NCI-H128 (cell line): Measurements from ENCODE around the gene STON2.
A peak's percentile ranks its signal among the peaks of the same experiment; 100 is the strongest.
"Not testable (repeated sequence)": the region's sequence is repeated elsewhere in the genome, so short reads cannot be mapped to it uniquely, and the experiment has no call there.

ENCODE experiments used
- DNase-seq: peaks from one replicate; lab custom pipeline; 2025; ENCODE audit not compliant: unreplicated experiment; lab: John Stamatoyannopoulos, UW

Gene STON2

DNA sequence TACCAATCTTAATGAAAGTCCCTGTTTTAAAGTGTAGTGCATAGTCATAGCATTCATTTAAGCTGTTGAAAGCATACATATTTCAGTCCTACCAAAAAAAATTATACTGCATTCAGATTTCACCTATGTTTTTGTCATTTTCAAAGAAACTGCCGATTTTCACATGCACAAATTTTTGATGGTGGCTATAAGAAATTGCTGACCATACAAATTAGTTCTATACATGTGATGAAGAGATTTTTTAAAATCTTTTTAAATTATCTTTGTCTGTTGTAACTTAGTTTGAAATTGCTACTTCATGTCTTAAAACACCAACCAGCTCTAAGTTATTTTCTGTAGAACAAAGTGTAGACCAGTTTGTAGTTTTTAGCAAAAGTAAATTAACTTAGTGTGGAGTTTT, 175.9 kb downstream of the STON2 start:
- DNase-seq, result no peak

DNA sequence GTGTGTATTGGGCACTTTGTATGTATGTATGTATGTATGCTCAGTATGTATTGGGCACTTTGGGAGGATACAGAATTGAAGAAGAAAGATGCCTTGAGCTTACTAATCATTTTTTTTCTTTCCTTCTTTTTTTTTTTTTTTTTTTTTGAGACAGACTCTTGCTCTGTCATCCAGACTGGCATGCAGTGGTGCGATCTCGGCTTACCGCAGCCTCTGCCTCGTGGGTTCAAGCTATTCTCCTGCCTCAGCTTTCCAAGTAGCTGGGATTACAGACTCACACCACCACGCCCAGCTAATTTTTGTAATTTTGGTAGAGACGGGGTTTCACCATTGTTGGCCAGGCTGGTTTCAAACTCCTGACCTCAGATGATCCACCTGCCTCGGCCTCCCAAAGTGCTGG, 176.3 kb downstream of the STON2 start:
- DNase-seq, result not testable (repeated sequence)

DNA sequence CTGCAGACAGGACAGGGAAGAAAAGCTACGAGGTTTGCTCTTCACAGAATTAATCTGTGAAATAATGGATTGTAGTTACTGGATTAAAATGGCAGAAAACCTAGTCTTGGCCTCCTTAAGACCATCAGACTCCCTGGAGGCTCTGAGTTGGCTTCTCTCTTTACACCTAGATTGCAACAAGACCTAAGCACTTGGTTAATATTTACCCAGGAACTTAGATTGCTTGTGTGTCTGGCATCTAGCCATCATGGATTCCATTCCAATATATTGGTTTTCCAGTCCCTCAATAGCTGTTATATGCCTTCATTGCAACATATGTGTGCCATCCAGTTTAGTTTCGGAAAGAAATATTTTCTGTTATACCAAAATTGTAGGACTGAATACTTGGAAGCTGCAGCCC, 177.4 kb downstream of the STON2 start:
- DNase-seq, result no peak

DNA sequence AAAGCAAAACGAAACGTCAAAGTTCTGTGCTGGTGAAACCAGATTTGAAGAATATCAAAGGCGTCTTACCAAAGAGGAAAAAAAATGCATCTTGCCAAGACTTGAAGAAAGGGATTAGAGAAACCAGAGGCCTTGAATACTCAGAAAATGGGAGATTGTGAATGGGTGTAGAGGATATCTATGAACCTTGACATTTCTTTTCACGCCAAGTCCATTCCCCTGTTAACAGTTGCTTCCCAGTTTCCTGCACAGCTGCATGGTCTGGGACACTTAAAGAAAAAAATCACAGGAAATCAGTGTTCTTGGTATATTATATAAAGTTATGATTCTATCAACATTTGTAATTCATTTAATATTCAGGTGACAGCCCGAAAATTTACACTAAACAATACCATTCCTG, 178.0 kb downstream of the STON2 start:
- DNase-seq, result no peak

DNA sequence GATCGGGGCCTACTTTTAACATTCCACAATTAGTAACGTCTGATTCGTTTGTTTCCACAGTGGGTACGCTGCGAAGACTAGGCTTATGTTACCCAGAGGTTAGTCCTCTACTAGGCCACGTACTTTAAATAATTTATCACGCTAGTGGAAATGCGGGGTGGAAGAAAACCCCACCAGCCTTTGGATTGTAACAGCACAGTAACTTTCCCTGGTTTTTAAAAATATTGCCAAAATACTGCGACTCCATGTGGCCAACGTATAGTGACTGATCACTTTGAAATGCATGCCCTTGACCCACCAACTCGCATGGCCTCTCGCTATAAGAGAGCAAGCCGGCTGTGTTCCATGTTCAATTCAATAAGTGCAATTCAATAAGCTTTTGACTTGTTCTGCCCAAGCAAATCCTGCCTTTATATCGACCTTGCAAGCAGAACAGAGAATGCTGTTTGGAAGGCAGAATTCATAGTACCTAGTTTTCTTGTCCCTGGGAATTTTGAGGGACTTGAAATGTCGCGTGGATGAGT, 178.5 kb downstream of the STON2 start:
- no peak for DNase-seq

DNA sequence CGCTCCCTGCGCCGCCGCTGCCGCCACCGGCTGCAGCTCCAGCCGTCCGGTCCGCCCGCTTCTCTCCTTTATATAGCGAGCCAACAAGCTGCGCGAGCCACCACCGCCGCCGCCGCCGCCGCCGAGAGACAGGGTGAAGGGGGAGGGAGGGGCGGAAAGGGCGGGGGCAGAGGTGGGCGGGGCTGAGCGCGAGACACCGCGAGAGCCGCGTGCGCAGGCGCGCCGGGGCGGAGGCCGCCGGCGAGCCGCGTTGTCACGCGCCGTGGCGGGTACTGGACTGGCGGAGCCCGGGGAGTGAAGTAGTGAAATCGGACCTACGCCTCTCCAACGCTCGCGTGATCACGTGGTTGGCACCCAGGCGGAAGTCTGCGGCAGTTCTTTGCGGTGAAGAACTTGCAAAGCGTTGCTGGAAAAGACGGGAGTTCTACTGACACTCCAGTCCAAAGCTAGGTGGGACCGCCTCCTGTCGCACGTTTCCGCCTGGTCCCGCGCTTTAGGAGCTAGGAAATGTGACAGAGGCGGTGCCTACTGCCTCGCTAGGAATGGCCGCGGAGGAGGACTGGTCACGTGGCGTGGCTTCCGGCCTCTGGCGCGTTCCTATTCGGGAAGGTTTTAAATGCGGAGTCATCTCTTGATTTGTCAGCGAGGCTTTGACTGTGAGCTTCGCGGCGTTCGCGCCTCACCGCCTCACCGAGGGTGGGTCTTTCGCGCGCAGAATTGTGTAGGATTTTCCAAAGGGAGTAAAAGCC, 179.1 kb downstream of the STON2 start, which contains the start of gene GTF2A1:
Gene GTF2A1, minus strand, starts transcription at position 130 of the 749 bp plus-strand sequence. CDS start 441 bp downstream, outside the sequence.
- peak; percentile 98 for DNase-seq

DNA sequence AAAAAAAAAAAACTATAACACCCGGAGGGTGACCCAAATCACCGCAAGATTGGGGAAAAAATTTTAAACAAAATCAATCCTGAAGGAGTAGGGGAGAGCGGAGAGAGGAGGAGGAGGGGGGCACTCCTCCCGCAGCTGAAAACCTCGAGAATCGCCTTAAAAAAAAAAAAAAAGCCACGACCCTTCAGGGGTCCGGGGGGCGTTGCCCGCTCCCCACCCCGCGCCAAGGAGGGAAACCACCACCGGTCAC, 179.6 kb downstream of the STON2 start:
- no peak for DNase-seq

DNA sequence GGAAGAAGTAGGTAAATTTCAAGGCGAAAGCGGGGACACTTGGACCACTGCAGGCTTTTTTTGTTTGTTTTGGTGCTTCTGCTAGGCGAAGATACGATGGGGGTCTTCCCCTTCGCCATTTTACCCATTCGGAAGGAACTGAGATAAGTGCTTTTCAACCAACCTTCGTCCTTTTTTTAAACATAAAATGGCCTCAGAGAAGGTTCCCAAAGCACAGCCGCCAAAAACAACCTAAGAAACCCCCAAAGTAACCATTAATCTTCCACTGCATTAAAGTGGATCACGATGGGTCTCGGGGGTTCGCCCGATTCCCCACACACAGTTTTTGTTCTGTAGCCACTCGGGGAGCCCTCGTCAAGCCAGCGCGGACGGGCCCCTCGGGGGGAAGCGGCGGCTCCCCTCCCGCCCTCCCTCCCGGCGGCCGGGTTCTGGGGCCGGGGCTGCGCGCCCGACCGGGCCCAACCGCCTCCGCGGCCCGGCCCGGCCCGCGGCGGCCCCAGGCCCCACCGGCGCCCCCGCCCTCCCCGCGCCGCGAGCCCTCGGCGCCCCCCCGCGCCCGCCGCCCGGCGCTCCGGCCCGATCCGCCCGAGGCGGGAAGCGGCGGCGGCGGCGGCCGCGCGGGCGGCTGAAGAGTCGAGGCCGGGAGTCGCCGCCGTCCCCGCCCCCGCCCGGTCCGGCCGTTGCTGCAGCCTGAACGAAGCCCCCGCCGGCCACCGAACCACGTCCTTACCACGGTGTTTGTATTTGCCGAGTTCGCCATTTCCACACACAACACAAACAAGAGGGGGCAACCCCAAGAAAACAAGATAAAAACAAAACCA, 180.2 kb downstream of the STON2 start:
- DNase-seq, result no peak

DNA sequence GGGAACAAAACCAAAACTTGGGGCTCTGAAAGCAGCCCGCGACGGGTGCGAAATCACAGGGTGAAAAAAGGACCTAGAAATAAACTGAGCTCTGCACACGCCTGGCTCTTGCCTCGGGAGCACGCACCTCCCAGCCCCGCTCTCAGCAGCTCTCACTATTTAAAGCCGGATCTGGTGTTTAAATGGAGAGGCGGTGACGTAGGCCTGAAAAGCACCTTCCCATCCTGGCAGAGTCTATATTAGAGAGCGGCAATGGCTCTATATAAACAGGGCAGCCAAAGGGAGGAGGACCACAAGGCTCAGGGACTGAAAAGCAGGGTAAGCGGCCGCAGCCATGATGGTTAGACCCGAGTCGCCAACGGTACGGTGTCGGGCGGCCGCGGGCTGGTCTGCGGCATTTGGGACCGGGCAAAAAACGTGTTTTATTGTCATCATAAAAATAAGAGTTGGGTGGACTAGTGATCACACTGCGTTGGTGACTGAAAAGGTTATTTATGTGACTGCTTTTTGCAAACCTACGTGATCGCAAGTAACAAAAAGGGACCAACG, 180.8 kb downstream of the STON2 start:
- peak; percentile 99 for DNase-seq

DNA sequence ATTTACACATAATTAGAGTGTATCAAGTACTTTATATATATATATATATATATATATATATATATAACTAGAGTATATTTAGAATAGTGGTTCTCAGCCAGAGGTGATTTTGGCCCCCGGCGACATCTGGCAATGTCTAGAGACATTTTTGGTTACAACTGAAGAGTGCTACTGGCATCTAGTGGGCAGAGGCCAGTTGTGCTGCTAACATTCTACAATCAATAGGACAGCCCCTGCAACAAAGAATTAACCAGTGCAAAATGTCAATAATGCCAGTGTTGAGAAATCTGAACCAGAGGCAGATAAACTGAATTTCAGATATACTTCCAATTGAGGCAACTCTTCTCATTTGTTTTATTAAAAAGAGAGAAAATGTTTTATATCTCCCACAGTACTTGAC, 188.3 kb downstream of the STON2 start:
- no peak for DNase-seq
